K562 (cell line): ENCODE measurements around the gene CUL1. TPM values are rescaled to one million over a fixed set of nuclear protein-coding genes. Genes with fewer than 3 reads are reported as not detected.

Experiments
- ATAC-seq: fragments of 200-7000 bp; cut with Tn5 transposase; 3 replicates; pipeline ENCODE4 v1.9.1; 2020; ENCODE audit warnings: moderate library complexity
- BruUV-seq: library from RNA; stranded (reverse); fragments of 400-500 nt; replicated peaks from 2 replicates; lab custom pipeline; 2021; lab: Mats Ljungman, UMichigan
- CTCF ChIA-PET: fragments of 300-600 bp; formaldehyde crosslinking; extraction: SDS; loops from one replicate; lab custom pipeline; 2021; ENCODE audit warnings: low intra/inter-chr PET ratio; lab: Yijun Ruan, JAX
- POLR2A ChIA-PET: fragments of 300-600, 350-650 bp; sonication (Branson Sonifier 250); formaldehyde crosslinking; extraction: SDS; loops from one replicate; lab custom pipeline; 2021; ENCODE audit warnings: antibody characterized with exemption, inconsistent platforms; lab: Yijun Ruan, JAX
- DNase-seq, 4 experiments: peaks; one replicate each; pipeline versions ENCODE4 v3.0.0 to v3.0.0-alpha.2; 2011 to 2018; ENCODE audit warnings: low spot score in 3 of 4, mixed read lengths in 3 of 4; ENCODE audit errors: extremely low read depth in 1 of 4
- FAIRE-seq: peaks from 2 replicates; lab custom pipeline; 2011; peaks lifted over from hg19 to GRCh38; lab: Jason Lieb, UNC
- H2AFZ ChIP-seq: 2 replicates; pipeline ENCODE4 v1.6.0; 2011; ENCODE audit warnings: low read depth, low read length, control low read depth, inconsistent platforms
- H3K27ac ChIP-seq: fragments of 200-600 bp; 3 replicates; pipeline ENCODE4 v1.8.0; 2011; ENCODE audit warnings: low read depth, mild to moderate bottlenecking, control low read depth, inconsistent platforms, low read length, moderate library complexity, mixed read lengths; ENCODE audit errors: extremely low read depth
- H3K27me3 ChIP-seq, 2 experiments: fragments of 300-600 bp in 1 of 2; 2 replicates in 1 of 2; 3 replicates in 1 of 2; pipeline versions ENCODE4 v1.6.0 to v1.8.0; 2011; ENCODE audit warnings: inconsistent platforms in 2 of 2, low read length in 2 of 2, mild to moderate bottlenecking in 1 of 2, mixed read lengths in 1 of 2, moderate library complexity in 1 of 2; ENCODE audit not compliant: control insufficient read depth in 2 of 2, insufficient read depth in 2 of 2
- H3K36me3 ChIP-seq: fragments of 300-600 bp; 3 replicates; pipeline ENCODE4 v1.8.0; 2011; ENCODE audit warnings: mild to moderate bottlenecking, low read length, inconsistent platforms; ENCODE audit not compliant: control insufficient read depth, insufficient read depth
- H3K4me1 ChIP-seq, 2 experiments: fragments of 200-600 bp in 1 of 2; replicated peaks in 1 of 2; 2 replicates in 1 of 2; 3 replicates in 1 of 2; pipeline versions ENCODE4 v1.5.1 to v1.8.0; 2011; ENCODE audit warnings: inconsistent platforms in 2 of 2, low read length in 2 of 2, mild to moderate bottlenecking in 1 of 2, mixed read lengths in 1 of 2, moderate library complexity in 1 of 2; ENCODE audit not compliant: control insufficient read depth in 2 of 2, insufficient read depth in 2 of 2
- H3K4me2 ChIP-seq: 2 replicates; pipeline ENCODE4 v1.6.1; 2011; ENCODE audit warnings: low read length, control low read depth, inconsistent platforms, mixed read lengths; ENCODE audit not compliant: insufficient read depth
- H3K4me3 ChIP-seq: fragments of 200-600 bp; sonication (generic), shearing (Covaris generic); 2 replicates; pipeline ENCODE4 v1.5.1; 2016; ENCODE audit warnings: control low read depth, inconsistent platforms
- H3K79me2 ChIP-seq: fragments of 200-600 bp; 3 replicates; pipeline ENCODE4 v1.8.0; 2011; ENCODE audit warnings: low read length, inconsistent platforms; ENCODE audit not compliant: control insufficient read depth, insufficient read depth
- H3K9ac ChIP-seq, 2 experiments: 2 replicates each; pipeline versions ENCODE4 v1.6.0 to v1.6.1; 2011; ENCODE audit warnings: low read depth in 2 of 2, low read length in 2 of 2, control low read depth in 1 of 2, inconsistent platforms in 1 of 2, mild to moderate bottlenecking in 1 of 2, mixed read lengths in 1 of 2; ENCODE audit not compliant: insufficient read depth in 1 of 2
- H3K9me1 ChIP-seq: one replicate; pipeline ENCODE4 v1.6.0; 2011; ENCODE audit warnings: inconsistent platforms, mild to moderate bottlenecking, low read length, moderate library complexity; ENCODE audit not compliant: control insufficient read depth, insufficient read depth
- H3K9me3 ChIP-seq: replicated peaks from 2 replicates; pipeline ENCODE4 v1.5.1; 2011; ENCODE audit warnings: low read depth, low read length, inconsistent platforms; ENCODE audit not compliant: control insufficient read depth, insufficient read depth
- H4K20me1 ChIP-seq: replicated peaks from 2 replicates; pipeline ENCODE4 v1.6.1; 2011; ENCODE audit warnings: low read length, inconsistent platforms, mixed read lengths; ENCODE audit not compliant: control insufficient read depth, insufficient read depth
- ARID4B ChIP-seq: sonication (generic); formaldehyde crosslinking; IDR thresholded peaks from 2 replicates; pipeline ENCODE4 v1.8.0; 2022; ENCODE audit warnings: mild to moderate bottlenecking, missing genetic modification reagents
- CTCF ChIP-seq, 3 experiments: IDR thresholded peaks in 2 of 3; conservative IDR thresholded peaks in 1 of 3; 2 replicates each; pipeline ENCODE4 v1.5.1; 2011 to 2012; ENCODE audit warnings: low read length in 3 of 3, mild to moderate bottlenecking in 3 of 3, control low read depth in 2 of 3, improper control_type of control experiment in 1 of 3, inconsistent platforms in 1 of 3, low read depth in 1 of 3, mixed read lengths in 1 of 3, moderate library complexity in 1 of 3; ENCODE audit not compliant: insufficient read depth in 2 of 3
- KAT2B ChIP-seq: IDR thresholded peaks from one replicate; pipeline ENCODE4 v1.6.1; 2012; ENCODE audit warnings: low read depth, mild to moderate bottlenecking, control low read depth, inconsistent platforms, low read length, moderate library complexity
- KDM2B ChIP-seq: fragments of 250-450 bp; sonication (Bioruptor Pico); IDR thresholded peaks from 2 replicates; pipeline ENCODE4 v1.8.0; 2021; ENCODE audit warnings: mild to moderate bottlenecking, moderate library complexity
- NFE2L1 ChIP-seq: fragments of 450-650 bp; IDR thresholded peaks from 2 replicates; pipeline ENCODE4 v1.6.1; 2016; ENCODE audit warnings: missing genetic modification characterization, low read depth, mild to moderate bottlenecking, missing compliant biosample characterization, moderate library complexity, borderline replicate concordance
- NUFIP1 ChIP-seq: fragments of 450-650 bp; IDR thresholded peaks from 2 replicates; pipeline ENCODE4 v1.6.1; 2018; ENCODE audit not compliant: partially characterized antibody
- ZFP30 ChIP-seq: fragments of 250-450 bp; sonication (Bioruptor Pico); IDR thresholded peaks from 2 replicates; pipeline ENCODE4 v1.8.0; 2022; ENCODE audit warnings: moderate library complexity, mild to moderate bottlenecking, inconsistent platforms, borderline replicate concordance
- ZMIZ1 ChIP-seq, 2 experiments: fragments of 150-350 bp in 1 of 2; IDR thresholded peaks; 2 replicates each; pipeline ENCODE4 v1.6.1; 2012 to 2016; ENCODE audit warnings: low read depth in 2 of 2, low read length in 2 of 2, mild to moderate bottlenecking in 1 of 2, moderate library complexity in 1 of 2
- ZNF24 ChIP-seq: fragments of 450-650 bp; IDR thresholded peaks from 2 replicates; pipeline ENCODE4 v1.6.1; 2016
- ZNF354B ChIP-seq: fragments of 250-450 bp; sonication (Bioruptor Pico); IDR thresholded peaks from 2 replicates; pipeline ENCODE4 v1.4.0; 2020
- ZNF584 ChIP-seq: fragments of 200-800 bp; sonication (Bioruptor generic); IDR thresholded peaks from 2 replicates; pipeline ENCODE4 v1.6.1; 2016; ENCODE audit warnings: low read depth, mild to moderate bottlenecking, missing genetic modification characterization, missing compliant biosample characterization
- WGBS: fragments of 100-300 bp; shearing (Covaris generic); methylation state at CpG from one replicate; pipeline ENCODE4 v1.1.6; 2016; ENCODE audit warnings: low coverage, mixed read lengths; ENCODE audit not compliant: insufficient coverage; ENCODE audit errors: missing lambda C conversion rate; 5-methylcytosine and 5-hydroxymethylcytosine counted together
- in situ Hi-C: fragments of 300-500 bp; cut with MboI; formaldehyde crosslinking; loops from 4 replicates; pipeline ENCODE4 v1.15.0; 2018; ENCODE audit warnings: inconsistent platforms, mixed read lengths
- intact Hi-C: fragments of 100-400 bp; cut with micrococcal nuclease; formaldehyde crosslinking; loops from 2 replicates; pipeline ENCODE4 v1.14.2; 2022
- polyA plus RNA-seq, 8 experiments: library from polyadenylated mRNA; depleted of rRNA in 4 of 8; stranded (reverse) in 5 of 8; unstranded in 3 of 8; fragments of >200 nt; fragmentation: Nextera tagmentation in 2 of 8; fragmentation: Illumina TruSeq in 1 of 8; extraction: Ambion mirVana in 2 of 8; extraction: Trizol in 1 of 8; gene quantifications; 2 replicates each; pipeline versions ENCODE4 v1.2.1 to v1.2.3, GENCODE V29; 2011 to 2014; ENCODE audit warnings: inconsistent platforms in 1 of 8, missing spikeins in 1 of 8
- total RNA-seq, 7 experiments: library from RNA; depleted of rRNA in 6 of 7; stranded (reverse); fragments of >200 nt in 6 of 7; fragmentation: Illumina TruSeq in 2 of 7; extraction: Trizol in 2 of 7; gene quantifications; 2 replicates each; pipeline versions ENCODE4 v1.2.1 to v1.2.3, GENCODE V29; 2011 to 2021; ENCODE audit warnings: low replicate concordance in 1 of 7

The CUL1 gene
- total and polyA plus RNA-seq, 9 of the 15 experiments (the other 6 are each of a cell fraction or from before 2014, with no cell fraction given), result 31.5 to 107 (median 96.5) TPM

GRCh38 chr7:148791546-148791945, 92.8 kb downstream of the CUL1 start (continued):
- TF ChIP-seq ZNF584 (CRISPR knock-in tag), result no peak
- no peak for TF ChIP-seq KDM2B (CRISPR knock-in tag)

GRCh38 chr7:148793590-148793989, 94.9 kb downstream of the CUL1 start:
- ChIA-PET POLR2A (interaction anchor here (0.8 kb wide), 1 partner anchor 12 kb away, joined by 3 read pairs; no protein-coding TSS in a partner anchor), CTCF (no interaction called here)
- intact Hi-C loops, result loop anchor here (5.0 kb wide), 1 partner anchor 91 kb away; no protein-coding TSS in a partner anchor
- Histone ChIP-seq H3K36me3 (peaks cover 92% of the 10 kb centered on the region), H3K4me2 (no peak overlapping the region), H3K9me3 (peaks cover 4% of the 10 kb centered on the region; the same call in 1 of the 2 replicates), H2AFZ (no peak overlapping the region), H3K4me3 (no peak overlapping the region), H3K27me3 (no peaks in the 10 kb centered on the region), H3K9ac (no peak overlapping the region), H4K20me1 (no peaks in the 10 kb centered on the region), H3K4me1 (peaks cover 0 to 2% of the 10 kb centered on the region in 2 experiments; a peak in 2 of 5 replicates), H3K27ac (peak overlapping the region; percentile 10; the same call in 1 of the 3 replicates), H3K79me2 (no peaks in the 10 kb centered on the region), H3K9me1 (no peaks in the 10 kb centered on the region)
- in situ Hi-C loops, result no loop called here
- no TSS peak for BruUV-seq
- FAIRE-seq, result peak; percentile 72
- 100% methylated on average over 1 of the region's 1 CpG for WGBS
- peak; percentile 50; the same call in 2 of the 3 replicates for ATAC-seq
- DNase-seq, result no peak
- TF ChIP-seq ZFP30 (CRISPR knock-in tag) (no peak), ZNF354B (CRISPR knock-in tag) (no peak), NUFIP1 (no peak), ARID4B (CRISPR knock-in tag) (no peak), NFE2L1 (tag) (peak; percentile 87), ZNF24 (no peak), CTCF (IDR thresholded peaks at IDR 0.05 in 2 of 3, conservative IDR thresholded peaks at IDR 0.05 in 1 of 3; ENCODE audit: insufficient read depth in 2 of 3, low read depth in 1 of 3, low read length in 3 of 3) (no peak), KAT2B (no peak), ZMIZ1 (IDR thresholded peaks at IDR 0.05; ENCODE audit: low read depth in 2 of 2, low read length in 2 of 2) (no peak)
